Esophagus (tissue), 2 donors: Measurements from ENCODE around the gene PGAM2. TPM values are rescaled to one million over a fixed set of nuclear protein-coding genes. Genes with fewer than 3 reads are reported as not detected.
A peak's percentile ranks its signal among the peaks of the same experiment; 100 is the strongest.

Source experiments
- H3K27ac ChIP-seq, 2 donors: one replicate each; pipeline ENCODE4 v1.5.1; 2013; ENCODE audit warnings: low read depth in 2 of 2, mild to moderate bottlenecking in 2 of 2, inconsistent platforms in 1 of 2, low read length in 1 of 2, moderate library complexity in 1 of 2
- H3K27me3 ChIP-seq, 2 donors: one replicate each; pipeline ENCODE4 v1.6.1; 2013; ENCODE audit warnings: low read length in 2 of 2, control low read depth in 1 of 2, mild to moderate bottlenecking in 1 of 2; ENCODE audit not compliant: insufficient read depth in 2 of 2, control insufficient read depth in 1 of 2
- H3K36me3 ChIP-seq, 2 donors: one replicate each; pipeline ENCODE4 v1.6.1; 2013; ENCODE audit warnings: low read length in 1 of 2; ENCODE audit not compliant: control insufficient read depth in 2 of 2, insufficient read depth in 2 of 2
- H3K4me1 ChIP-seq, 2 donors: one replicate each; pipeline ENCODE4 v1.6.1; 2013; ENCODE audit warnings: low read length in 1 of 2; ENCODE audit not compliant: control insufficient read depth in 2 of 2, insufficient read depth in 2 of 2
- H3K4me3 ChIP-seq, 2 donors: one replicate each; pipeline ENCODE4 v1.5.1; 2013; ENCODE audit warnings: low read length in 2 of 2, mild to moderate bottlenecking in 2 of 2, low read depth in 1 of 2, moderate library complexity in 1 of 2
- H3K9me3 ChIP-seq, 2 donors: one replicate each; pipeline ENCODE4 v1.6.1; 2013; ENCODE audit warnings: mild to moderate bottlenecking in 2 of 2, low read depth in 1 of 2, low read length in 1 of 2, moderate library complexity in 1 of 2; ENCODE audit not compliant: control insufficient read depth in 2 of 2, insufficient read depth in 1 of 2
- WGBS, 2 donors: extraction: QIAGEN DNeasy Blood & Tissue Kit; methylation state at CpG; one replicate each; pipeline ENCODE4 v1.1.7; 2013; 5-methylcytosine and 5-hydroxymethylcytosine counted together
- polyA plus RNA-seq, 2 donors: library from polyadenylated mRNA; stranded (reverse); fragments of 200-250 nt; gene quantifications; one replicate each; pipeline ENCODE4 v1.2.3, GENCODE V29; 2013
- donor health status: healthy with polysubstance abuse.
- donor health status: Bipolar disorder and iron deficiency.

PGAM2 gene
- polyA plus RNA-seq, 2 donors = 2.1 to 3.8 TPM

- H3K4me3 ChIP-seq = no peak overlapping the region
- H3K27ac ChIP-seq = no peak overlapping the region
- H3K4me1 ChIP-seq = peaks cover 12 to 25% of the 10 kb centered on the region in 2 donors
- H3K36me3 ChIP-seq = peaks cover 0 to 14% of the 10 kb centered on the region in 2 donors
- no peaks in the 10 kb centered on the region for H3K9me3 ChIP-seq
- 74 to 75% methylated on average over 7 of the region's 7 CpGs for WGBS, 2 donors
- no peaks in the 10 kb centered on the region for H3K27me3 ChIP-seq
These were observed 1.2 kb upstream of the PGAM2 start for GRCh38 chr7:44066494-44067063.

- H3K27me3 ChIP-seq = no peaks in the 10 kb centered on the region
- H3K36me3 ChIP-seq = peaks cover 5 to 19% of the 10 kb centered on the region in 2 donors
- peaks cover 12 to 25% of the 10 kb centered on the region in 2 donors for H3K4me1 ChIP-seq
- no peak overlapping the region for H3K27ac ChIP-seq
- no peaks in the 10 kb centered on the region for H3K9me3 ChIP-seq
- no peak overlapping the region for H3K4me3 ChIP-seq
- 41 to 50% methylated on average over 6 of the region's 6 CpGs for WGBS, 2 donors
These were observed 719 bp upstream of the PGAM2 start for GRCh38 chr7:44066111-44066460.

GRCh38 chr7:44064791-44065430 lies 456 bp downstream of the PGAM2 start:
- 16 to 20% methylated on average over 33 of the region's 33 CpGs for WGBS, 2 donors
- Histone ChIP-seq H3K4me1 (peaks cover 12 to 25% of the 10 kb centered on the region in 2 donors), H3K27me3 (no peaks in the 10 kb centered on the region), H3K4me3 (no peak overlapping the region), H3K9me3 (no peaks in the 10 kb centered on the region), H3K36me3 (peaks cover 10 to 30% of the 10 kb centered on the region in 2 donors), H3K27ac (no peak overlapping the region)

GRCh38 chr7:44063894-44064651 lies 1.3 kb downstream of the PGAM2 start:
- WGBS, 2 donors = 39 to 46% methylated on average over 16 of the region's 16 CpGs
- Histone ChIP-seq H3K27ac (peak overlapping the region in 1 of 2 donors; percentile 34), H3K4me3 (no peak overlapping the region), H3K4me1 (peaks cover 12 to 28% of the 10 kb centered on the region in 2 donors), H3K27me3 (no peaks in the 10 kb centered on the region), H3K9me3 (no peaks in the 10 kb centered on the region), H3K36me3 (peaks cover 19 to 39% of the 10 kb centered on the region in 2 donors)

GRCh38 chr7:44063547-44063893 lies 1.8 kb downstream of the PGAM2 start:
- H3K36me3 ChIP-seq = peaks cover 24 to 44% of the 10 kb centered on the region in 2 donors
- H3K27me3 ChIP-seq = no peaks in the 10 kb centered on the region
- no peaks in the 10 kb centered on the region for H3K9me3 ChIP-seq
- no peak overlapping the region for H3K4me3 ChIP-seq
- peak overlapping the region in 1 of 2 donors; percentile 34 for H3K27ac ChIP-seq
- WGBS, 2 donors = 63 to 64% methylated on average over 10 of the region's 10 CpGs
- peaks cover 12 to 34% of the 10 kb centered on the region in 2 donors for H3K4me1 ChIP-seq

- H3K27ac ChIP-seq = no peak overlapping the region
- WGBS, 2 donors = 71 to 73% methylated on average over 3 of the region's 3 CpGs
- no peak overlapping the region for H3K4me3 ChIP-seq
- H3K27me3 ChIP-seq = no peaks in the 10 kb centered on the region
- peaks cover 14 to 34% of the 10 kb centered on the region in 2 donors for H3K4me1 ChIP-seq
- H3K9me3 ChIP-seq = no peaks in the 10 kb centered on the region
- H3K36me3 ChIP-seq = peaks cover 30 to 49% of the 10 kb centered on the region in 2 donors
These were observed 2.5 kb downstream of the PGAM2 start for GRCh38 chr7:44062903-44063295.

GRCh38 chr7:44062180-44062902 lies 3.0 kb downstream of the PGAM2 start:
- H3K4me3 ChIP-seq = no peak overlapping the region
- WGBS, 2 donors = 86 to 88% methylated on average over 10 to 11 of the region's 11 CpGs
- H3K36me3 ChIP-seq = peaks cover 30 to 54% of the 10 kb centered on the region in 2 donors
- no peaks in the 10 kb centered on the region for H3K9me3 ChIP-seq
- peaks cover 15 to 37% of the 10 kb centered on the region in 2 donors for H3K4me1 ChIP-seq
- H3K27ac ChIP-seq = no peak overlapping the region
- no peaks in the 10 kb centered on the region for H3K27me3 ChIP-seq

GRCh38 chr7:44061645-44062179 lies 3.7 kb downstream of the PGAM2 start:
- 84% methylated on average over 8 of the region's 8 CpGs for WGBS, 2 donors
- Histone ChIP-seq H3K27me3 (no peaks in the 10 kb centered on the region), H3K36me3 (peaks cover 33 to 61% of the 10 kb centered on the region in 2 donors), H3K9me3 (no peaks in the 10 kb centered on the region), H3K27ac (peak overlapping the region in 1 of 2 donors; percentile 5), H3K4me1 (peaks cover 20 to 37% of the 10 kb centered on the region in 2 donors), H3K4me3 (no peak overlapping the region)

- peaks cover 34 to 65% of the 10 kb centered on the region in 2 donors for H3K36me3 ChIP-seq
- H3K4me1 ChIP-seq = peaks cover 20 to 37% of the 10 kb centered on the region in 2 donors
- 74 to 81% methylated on average over 8 of the region's 8 CpGs for WGBS, 2 donors
These were observed 4.3 kb downstream of the PGAM2 start for GRCh38 chr7:44060948-44061644.

More at GRCh38 chr7:44060948-44061644, 4.3 kb downstream of the PGAM2 start:
- Histone ChIP-seq H3K4me3 (no peak overlapping the region), H3K27ac (no peak overlapping the region), H3K9me3 (no peaks in the 10 kb centered on the region), H3K27me3 (no peaks in the 10 kb centered on the region)
